ENCODE measurements around the gene ACHE.
"Not testable (repeated sequence)": the region's sequence is repeated elsewhere in the genome, so short reads cannot be mapped to it uniquely, and the experiment has no call there.

GRCh38 chr7:100910443-100910842, 14.8 kb upstream of the ACHE start:
- TF ChIP-seq CTCF (conservative IDR thresholded peaks at IDR 0.05; ENCODE audit: low read depth, low read length); EZH2phosphoT487 (IDR thresholded peaks at IDR 0.05; ENCODE audit: borderline replicate concordance, low read length): not testable (repeated sequence)
